ENCODE measurements around the gene TTC7B.
"Not testable (repeated sequence)": the region's sequence is repeated elsewhere in the genome, so short reads cannot be mapped to it uniquely, and the experiment has no call there.

TTC7B gene, protein sequence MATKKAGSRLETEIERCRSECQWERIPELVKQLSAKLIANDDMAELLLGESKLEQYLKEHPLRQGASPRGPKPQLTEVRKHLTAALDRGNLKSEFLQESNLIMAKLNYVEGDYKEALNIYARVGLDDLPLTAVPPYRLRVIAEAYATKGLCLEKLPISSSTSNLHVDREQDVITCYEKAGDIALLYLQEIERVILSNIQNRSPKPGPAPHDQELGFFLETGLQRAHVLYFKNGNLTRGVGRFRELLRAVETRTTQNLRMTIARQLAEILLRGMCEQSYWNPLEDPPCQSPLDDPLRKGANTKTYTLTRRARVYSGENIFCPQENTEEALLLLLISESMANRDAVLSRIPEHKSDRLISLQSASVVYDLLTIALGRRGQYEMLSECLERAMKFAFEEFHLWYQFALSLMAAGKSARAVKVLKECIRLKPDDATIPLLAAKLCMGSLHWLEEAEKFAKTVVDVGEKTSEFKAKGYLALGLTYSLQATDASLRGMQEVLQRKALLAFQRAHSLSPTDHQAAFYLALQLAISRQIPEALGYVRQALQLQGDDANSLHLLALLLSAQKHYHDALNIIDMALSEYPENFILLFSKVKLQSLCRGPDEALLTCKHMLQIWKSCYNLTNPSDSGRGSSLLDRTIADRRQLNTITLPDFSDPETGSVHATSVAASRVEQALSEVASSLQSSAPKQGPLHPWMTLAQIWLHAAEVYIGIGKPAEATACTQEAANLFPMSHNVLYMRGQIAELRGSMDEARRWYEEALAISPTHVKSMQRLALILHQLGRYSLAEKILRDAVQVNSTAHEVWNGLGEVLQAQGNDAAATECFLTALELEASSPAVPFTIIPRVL

DNA sequence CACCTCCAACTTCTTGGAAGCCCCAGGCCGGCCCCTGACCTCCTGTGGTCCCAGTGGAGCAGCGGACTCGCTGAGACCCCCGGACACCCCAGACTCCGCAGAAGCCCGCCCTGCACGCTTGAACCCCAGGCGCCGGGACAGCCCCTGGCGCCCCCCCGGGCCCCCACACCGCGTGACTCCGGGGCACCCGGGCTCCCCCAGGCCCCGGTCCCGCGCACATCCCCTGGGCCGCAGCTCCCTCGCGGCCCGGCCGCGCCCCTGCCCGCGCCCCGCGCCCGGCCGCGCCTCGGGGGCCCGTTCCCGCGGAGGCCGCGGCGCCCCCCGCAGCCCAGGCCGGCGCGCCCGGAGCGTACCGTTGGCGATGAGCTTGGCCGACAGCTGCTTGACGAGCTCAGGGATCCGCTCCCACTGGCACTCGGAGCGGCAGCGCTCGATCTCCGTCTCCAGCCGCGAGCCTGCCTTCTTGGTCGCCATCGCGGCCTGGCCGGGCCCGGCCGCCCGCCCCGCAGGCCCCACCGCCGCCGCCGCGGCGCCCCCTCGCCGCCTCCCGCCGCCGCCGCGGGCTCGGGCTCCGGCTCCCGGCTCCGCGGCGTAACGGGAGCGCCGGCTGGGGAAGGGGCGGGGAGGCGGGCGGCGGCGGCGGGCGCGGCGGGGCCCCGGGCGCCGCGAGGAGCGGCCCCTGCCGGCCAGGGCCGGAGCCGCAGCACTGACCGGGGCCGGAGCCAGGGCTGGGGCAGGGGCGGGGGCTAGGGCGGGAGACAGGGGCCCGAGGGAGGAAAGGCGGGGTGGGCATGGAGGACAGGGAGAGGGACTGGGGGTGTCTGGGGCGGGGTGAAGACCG lies at the start of gene TTC7B:
Gene TTC7B (minus strand): TSS at position 609 of the 841 bp plus-strand sequence. CDS start 135 bp downstream, at position 474.
- TF ChIP-seq, protein P1, sequence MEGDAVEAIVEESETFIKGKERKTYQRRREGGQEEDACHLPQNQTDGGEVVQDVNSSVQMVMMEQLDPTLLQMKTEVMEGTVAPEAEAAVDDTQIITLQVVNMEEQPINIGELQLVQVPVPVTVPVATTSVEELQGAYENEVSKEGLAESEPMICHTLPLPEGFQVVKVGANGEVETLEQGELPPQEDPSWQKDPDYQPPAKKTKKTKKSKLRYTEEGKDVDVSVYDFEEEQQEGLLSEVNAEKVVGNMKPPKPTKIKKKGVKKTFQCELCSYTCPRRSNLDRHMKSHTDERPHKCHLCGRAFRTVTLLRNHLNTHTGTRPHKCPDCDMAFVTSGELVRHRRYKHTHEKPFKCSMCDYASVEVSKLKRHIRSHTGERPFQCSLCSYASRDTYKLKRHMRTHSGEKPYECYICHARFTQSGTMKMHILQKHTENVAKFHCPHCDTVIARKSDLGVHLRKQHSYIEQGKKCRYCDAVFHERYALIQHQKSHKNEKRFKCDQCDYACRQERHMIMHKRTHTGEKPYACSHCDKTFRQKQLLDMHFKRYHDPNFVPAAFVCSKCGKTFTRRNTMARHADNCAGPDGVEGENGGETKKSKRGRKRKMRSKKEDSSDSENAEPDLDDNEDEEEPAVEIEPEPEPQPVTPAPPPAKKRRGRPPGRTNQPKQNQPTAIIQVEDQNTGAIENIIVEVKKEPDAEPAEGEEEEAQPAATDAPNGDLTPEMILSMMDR (IDR thresholded peaks at IDR 0.05; ENCODE audit: low read depth, low read length), result peak; percentile 17
- DNase-seq (ENCODE audit: low read depth in 2 of 2), result peak in 1 of 2 donors; percentile 41
- peak within 1 kb of the TSS; percentile 59 to 76 for H3K4me3 ChIP-seq (replicated peaks in 1 of 2; ENCODE audit: low read depth in 2 of 2, low read length in 2 of 2)

DNA sequence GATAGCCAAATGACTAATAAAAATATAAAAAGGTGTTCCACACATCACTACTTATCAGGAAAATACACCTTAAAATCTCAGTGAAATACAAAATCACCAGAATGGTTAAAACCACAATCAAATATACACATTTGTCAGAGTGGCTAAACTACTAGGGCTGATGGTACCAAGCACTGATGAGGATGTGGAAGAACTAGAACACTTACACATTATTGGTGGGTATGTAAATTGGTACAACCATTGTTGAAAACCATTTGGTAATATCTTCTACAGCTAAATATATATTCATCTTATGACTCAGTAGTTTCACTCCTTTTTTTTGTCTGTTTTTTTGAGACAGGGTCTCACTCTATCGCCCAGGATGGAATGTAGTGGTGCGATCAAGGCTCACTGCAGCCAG lies 48.5 kb upstream of the TTC7B start:
- no peak overlapping the region for H3K4me3 ChIP-seq (replicated peaks in 1 of 2; ENCODE audit: low read depth in 2 of 2, low read length in 2 of 2)
- no peak for DNase-seq (ENCODE audit: low read depth in 2 of 2)
- TF ChIP-seq, protein P1 (IDR thresholded peaks at IDR 0.05; ENCODE audit: low read depth, low read length), result no peak

DNA sequence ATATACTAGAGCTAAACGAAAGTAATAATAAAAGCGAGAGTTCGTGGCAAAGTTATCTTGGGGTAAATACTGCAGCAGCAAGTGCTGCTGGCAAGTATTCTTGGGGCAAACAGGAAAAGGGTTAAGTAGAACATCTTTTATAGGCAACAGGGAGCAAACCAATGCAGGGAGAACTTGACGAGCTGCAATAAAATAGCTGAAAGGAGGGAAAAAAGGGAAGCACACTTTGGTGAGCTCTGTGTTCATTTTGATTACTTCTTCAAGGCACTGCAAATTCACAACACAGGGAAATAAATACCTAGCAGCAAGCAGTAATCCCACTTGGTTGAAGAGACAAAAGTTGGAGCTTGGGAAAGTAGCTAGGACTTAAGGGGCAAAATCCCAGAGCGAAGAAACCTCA lies 42.3 kb upstream of the TTC7B start:
- TF ChIP-seq, protein P1 (IDR thresholded peaks at IDR 0.05; ENCODE audit: low read depth, low read length), result no peak
- H3K4me3 ChIP-seq (replicated peaks in 1 of 2; ENCODE audit: low read depth in 2 of 2, low read length in 2 of 2), result no peak overlapping the region
- DNase-seq (ENCODE audit: low read depth in 2 of 2), result no peak

DNA sequence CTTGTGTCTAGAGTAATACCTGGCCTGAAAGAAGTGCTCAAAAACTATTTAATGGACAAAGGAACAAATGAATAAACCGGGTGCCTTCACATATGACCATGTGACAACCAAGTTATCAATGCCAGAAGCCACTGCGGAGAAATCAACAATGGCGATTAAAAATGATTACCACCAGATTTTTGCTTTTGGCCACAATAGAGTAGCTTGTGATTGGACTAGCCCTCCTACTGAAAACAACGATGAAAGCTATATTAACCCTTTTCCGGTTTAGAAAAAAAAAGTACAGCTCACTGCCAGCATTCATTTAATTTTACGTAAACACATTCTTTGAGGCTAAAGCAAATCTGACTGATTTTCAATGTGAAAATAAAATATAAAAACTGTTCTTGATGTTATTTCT lies 41.6 kb upstream of the TTC7B start:
- no peak overlapping the region for H3K4me3 ChIP-seq (replicated peaks in 1 of 2; ENCODE audit: low read depth in 2 of 2, low read length in 2 of 2)
- no peak for DNase-seq (ENCODE audit: low read depth in 2 of 2)
- TF ChIP-seq, protein P1 (IDR thresholded peaks at IDR 0.05; ENCODE audit: low read depth, low read length), result no peak

DNA sequence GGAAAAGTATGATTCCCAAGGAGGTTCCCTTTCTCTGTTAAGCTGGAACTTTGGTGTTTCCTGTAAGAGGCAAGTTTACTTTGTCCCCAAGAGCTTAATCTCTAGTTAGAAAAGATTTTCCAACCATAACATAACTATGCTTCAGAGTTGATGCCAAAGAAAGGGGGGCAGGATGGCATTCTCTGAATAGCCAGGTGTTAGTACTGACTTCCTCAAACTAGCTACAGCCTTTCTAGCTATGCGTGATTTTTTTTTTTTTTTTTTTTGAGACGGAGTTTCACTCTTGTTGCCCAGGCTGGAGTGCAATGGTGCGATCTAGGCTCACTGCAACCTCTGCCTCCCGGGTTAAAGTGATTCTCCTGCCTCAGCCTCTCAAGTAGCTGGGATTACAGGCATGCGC lies 39.9 kb upstream of the TTC7B start:
- not testable (repeated sequence) for DNase-seq (ENCODE audit: low read depth in 2 of 2)

DNA sequence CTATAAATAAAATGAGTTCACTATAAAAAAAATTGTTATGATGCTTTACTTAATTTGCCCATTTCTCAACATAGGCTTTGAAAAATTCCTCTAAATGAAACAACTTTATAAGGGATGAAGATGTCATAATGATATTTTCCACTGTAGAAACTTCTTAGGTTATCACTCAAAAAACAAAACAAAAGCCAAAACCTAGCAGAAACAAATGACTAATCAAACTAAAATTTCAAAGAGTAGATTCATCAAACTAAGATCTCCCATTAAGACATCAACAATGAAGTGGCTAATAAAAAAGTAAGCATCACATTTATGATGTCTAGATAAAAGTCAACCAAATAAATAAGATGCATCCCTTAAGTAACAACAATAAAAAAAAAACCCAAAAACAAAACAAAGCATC lies 36.9 kb upstream of the TTC7B start:
- TF ChIP-seq, protein P1 (IDR thresholded peaks at IDR 0.05; ENCODE audit: low read depth, low read length), result no peak
- DNase-seq (ENCODE audit: low read depth in 2 of 2), result peak in 1 of 2 donors; percentile 44
- H3K4me3 ChIP-seq (replicated peaks in 1 of 2; ENCODE audit: low read depth in 2 of 2, low read length in 2 of 2), result no peak overlapping the region

More for the DNA sequence above, 39.9 kb upstream of the TTC7B start:
- H3K4me3 ChIP-seq (replicated peaks in 1 of 2; ENCODE audit: low read depth in 2 of 2, low read length in 2 of 2), result not testable (repeated sequence)
